HUES48 (cell line): ENCODE data around the gene TRPM7.
"Not testable (repeated sequence)": the region's sequence is repeated elsewhere in the genome, so short reads cannot be mapped to it uniquely, and the experiment has no call there.

Experiments used
- H3K27ac ChIP-seq: one replicate; pipeline ENCODE4 v1.7.0; 2013; ENCODE audit warnings: low read depth, low read length, inconsistent platforms
- H3K27me3 ChIP-seq: 2 replicates; pipeline ENCODE4 v1.6.1; 2013; ENCODE audit warnings: mild to moderate bottlenecking, low read length; ENCODE audit not compliant: control insufficient read depth, insufficient read depth
- H3K36me3 ChIP-seq: 2 replicates; pipeline ENCODE4 v1.6.1; 2013; ENCODE audit warnings: low read length; ENCODE audit not compliant: control insufficient read depth, insufficient read depth
- H3K4me1 ChIP-seq: 2 replicates; pipeline ENCODE4 v1.6.1; 2013; ENCODE audit warnings: mild to moderate bottlenecking, low read length; ENCODE audit not compliant: control insufficient read depth, insufficient read depth
- H3K4me3 ChIP-seq: 2 replicates; pipeline ENCODE4 v1.5.1; 2013; ENCODE audit warnings: mild to moderate bottlenecking, low read depth, low read length
- H3K9ac ChIP-seq: 2 replicates; pipeline ENCODE4 v1.6.1; 2013; ENCODE audit warnings: mild to moderate bottlenecking, low read depth, low read length, moderate library complexity
- H3K9me3 ChIP-seq: 2 replicates; pipeline ENCODE4 v1.6.1; 2013; ENCODE audit warnings: low read length; ENCODE audit not compliant: control insufficient read depth, insufficient read depth

Gene TRPM7

DNA sequence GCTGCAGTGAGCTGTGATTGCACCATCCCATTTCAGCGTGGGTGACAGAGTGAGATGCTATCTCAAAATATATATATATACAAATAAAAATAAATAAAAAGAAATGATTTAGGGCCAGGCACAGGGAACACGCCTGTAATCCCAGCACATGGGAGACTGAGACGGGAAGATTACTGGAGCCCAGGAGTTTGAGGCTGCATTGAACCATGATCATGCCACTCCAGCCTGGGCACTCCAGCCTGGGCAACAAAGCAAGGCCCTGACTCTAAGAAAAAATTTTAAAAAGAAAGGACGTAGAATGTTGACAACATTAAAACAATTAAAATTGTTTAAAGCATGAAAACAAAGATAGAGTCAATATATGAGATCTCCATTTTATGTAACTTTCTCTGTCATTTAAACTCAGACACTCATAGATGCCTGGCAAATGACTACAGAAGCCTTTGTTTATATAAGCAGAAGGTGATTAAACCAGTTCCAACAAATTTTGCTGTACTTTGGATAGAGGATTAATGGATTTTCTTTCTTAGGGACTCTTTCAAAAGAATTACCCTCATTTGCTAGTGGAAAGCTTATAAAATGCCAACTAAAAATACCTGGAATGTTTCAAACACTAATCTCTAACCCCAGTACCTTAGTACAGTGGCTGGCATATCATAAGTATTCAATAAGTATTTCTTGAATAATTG, 10.7 kb upstream of the TRPM7 start:
- Histone ChIP-seq H3K4me3 (no peak overlapping the region), H3K36me3 (no peaks in the 10 kb centered on the region), H3K9me3 (no peaks in the 10 kb centered on the region), H3K27me3 (no peaks in the 10 kb centered on the region), H3K9ac (no peak overlapping the region), H3K27ac (no peak overlapping the region), H3K4me1 (no peaks in the 10 kb centered on the region)

DNA sequence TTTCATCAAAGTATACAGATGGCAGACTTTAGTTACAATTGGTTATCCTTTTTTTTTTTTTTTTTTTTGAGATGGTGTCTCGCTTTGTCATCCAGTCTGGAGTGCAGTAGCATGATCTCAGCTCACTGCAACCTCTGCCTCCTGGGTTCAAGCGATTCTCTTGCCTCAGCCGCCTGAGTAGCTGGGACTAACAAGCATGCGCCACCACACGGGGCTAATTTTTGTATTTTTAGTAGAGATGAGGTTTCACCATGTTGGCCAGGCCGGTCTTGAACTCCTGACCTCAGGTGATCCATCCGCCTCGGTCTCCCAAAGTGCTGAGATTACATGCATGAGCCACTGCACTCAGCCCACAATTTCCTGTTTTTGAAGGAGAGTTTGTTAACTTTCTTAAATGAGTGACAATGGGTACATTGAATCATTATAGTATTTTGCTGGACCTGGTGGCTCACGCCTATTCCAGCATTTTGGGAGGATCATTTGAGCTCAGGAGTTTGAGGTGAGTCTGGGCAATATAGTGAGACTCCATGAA, 8.1 kb upstream of the TRPM7 start:
- not testable (repeated sequence) for H3K9ac ChIP-seq, H3K9me3 ChIP-seq, H3K36me3 ChIP-seq, H3K4me3 ChIP-seq, H3K27ac ChIP-seq, H3K27me3 ChIP-seq, H3K4me1 ChIP-seq

DNA sequence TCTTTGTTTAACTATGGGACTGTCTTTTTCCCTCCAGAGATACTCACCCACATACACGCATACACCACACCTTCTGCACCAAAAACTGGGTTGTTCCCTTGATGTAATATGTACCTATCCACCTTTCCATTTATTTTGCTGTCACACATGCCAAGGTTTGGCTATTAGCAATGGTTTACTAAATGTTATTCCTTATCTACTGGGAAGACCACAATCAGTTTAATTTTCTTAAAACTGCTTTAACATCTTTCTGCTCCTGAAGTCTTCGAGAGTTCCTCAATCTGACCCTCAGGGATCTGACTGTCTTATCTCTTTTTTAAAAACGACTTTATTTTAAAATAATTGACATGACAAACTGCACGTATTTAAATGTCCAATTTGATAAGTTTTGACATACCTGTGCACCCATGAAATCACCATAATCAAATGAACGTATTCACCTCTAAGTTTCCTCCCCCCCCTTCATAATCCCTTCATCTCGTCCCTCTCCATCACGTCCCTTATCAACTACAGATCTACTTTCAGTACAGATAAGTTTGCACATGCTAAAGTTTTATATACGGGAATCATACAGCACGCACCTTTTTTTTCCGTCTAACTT, 805 bp upstream of the TRPM7 start:
- Histone ChIP-seq H3K4me1 (peaks cover 3% of the 10 kb centered on the region), H3K9me3 (no peaks in the 10 kb centered on the region), H3K27ac (peak overlapping the region; percentile 96), H3K9ac (peak overlapping the region; percentile 83), H3K4me3 (peak overlapping the region; percentile 91), H3K36me3 (0 out of 2 replicates have a peak, but pooled peaks cover 2% of the 10 kb centered on the region), H3K27me3 (no peaks in the 10 kb centered on the region)

DNA sequence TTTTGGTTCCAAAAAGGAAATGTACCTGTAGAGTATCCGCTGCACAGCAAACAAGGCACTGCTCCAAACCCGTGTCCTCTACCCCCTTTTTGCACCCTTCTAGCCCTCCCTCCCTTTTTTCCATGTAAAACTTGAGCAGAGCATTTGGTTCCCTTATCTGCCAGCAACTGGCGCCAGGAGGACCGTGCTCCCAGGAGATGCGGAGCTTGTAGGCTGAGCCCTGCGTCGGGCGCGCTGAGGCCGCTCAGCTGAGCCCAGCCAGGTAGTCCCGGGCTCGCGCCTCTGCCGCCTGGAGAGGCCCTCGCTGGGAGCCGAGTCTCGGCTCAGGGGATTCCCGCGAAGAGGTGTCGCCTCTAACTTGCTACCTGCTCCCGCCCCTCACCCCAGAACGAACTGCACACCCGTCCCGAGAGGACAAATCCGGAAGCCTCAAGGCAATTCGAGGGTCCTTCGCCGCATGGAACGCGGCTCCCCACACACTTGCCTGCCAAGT, 575 bp downstream of the TRPM7 start:
- peak overlapping the region; percentile 96 for H3K27ac ChIP-seq

DNA sequence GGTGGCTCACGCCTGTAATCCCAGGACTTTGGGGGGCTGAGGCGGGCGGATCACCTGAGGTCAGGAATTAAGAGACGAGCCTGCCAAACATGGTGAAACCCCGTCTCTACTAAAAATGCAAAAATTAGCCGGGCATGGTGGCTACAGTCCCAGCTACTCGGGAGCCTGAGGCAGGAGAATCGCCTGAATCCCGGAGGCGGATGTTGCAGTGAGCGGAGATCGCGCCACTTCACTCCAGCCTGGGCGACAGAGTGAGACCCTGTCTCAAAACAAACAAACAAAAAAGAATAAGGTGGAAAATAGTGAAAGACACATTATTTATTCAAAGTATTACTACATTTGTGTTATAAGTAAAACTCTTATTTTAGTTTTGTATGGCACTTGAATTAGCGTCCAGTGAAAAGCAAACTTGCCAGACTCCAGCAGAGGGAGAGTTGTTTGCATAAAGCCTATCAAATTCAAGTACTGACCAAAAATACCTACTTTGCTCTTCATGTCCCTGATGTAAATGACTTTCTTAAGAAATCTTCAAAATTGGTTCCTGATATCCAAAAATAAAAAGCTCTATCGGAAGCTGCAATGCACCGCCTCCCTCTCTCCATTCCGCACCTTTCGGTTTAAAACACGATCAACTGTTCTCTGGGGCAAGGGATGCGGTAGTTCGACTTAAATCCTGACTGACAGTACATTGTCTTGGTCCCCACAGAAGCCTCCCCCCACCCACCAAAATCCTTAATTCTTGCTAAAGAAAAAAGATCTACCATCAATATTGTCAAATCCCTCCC, 1.2 kb downstream of the TRPM7 start:
- Histone ChIP-seq H3K4me3 (peak overlapping the region; percentile 91), H3K9me3 (no peaks in the 10 kb centered on the region), H3K4me1 (peaks cover 3% of the 10 kb centered on the region), H3K36me3 (0 out of 2 replicates have a peak, but pooled peaks cover 2% of the 10 kb centered on the region), H3K9ac (peak overlapping the region; percentile 83), H3K27ac (peak overlapping the region; percentile 96), H3K27me3 (no peaks in the 10 kb centered on the region)

More for the DNA sequence above, 575 bp downstream of the TRPM7 start:
- H3K4me1 ChIP-seq: peaks cover 3% of the 10 kb centered on the region
- H3K27me3 ChIP-seq: no peaks in the 10 kb centered on the region
- no peaks in the 10 kb centered on the region for H3K9me3 ChIP-seq
- peak overlapping the region; percentile 91 for H3K4me3 ChIP-seq
- H3K36me3 ChIP-seq: 0 out of 2 replicates have a peak, but pooled peaks cover 2% of the 10 kb centered on the region
- peak overlapping the region; percentile 83 for H3K9ac ChIP-seq

DNA sequence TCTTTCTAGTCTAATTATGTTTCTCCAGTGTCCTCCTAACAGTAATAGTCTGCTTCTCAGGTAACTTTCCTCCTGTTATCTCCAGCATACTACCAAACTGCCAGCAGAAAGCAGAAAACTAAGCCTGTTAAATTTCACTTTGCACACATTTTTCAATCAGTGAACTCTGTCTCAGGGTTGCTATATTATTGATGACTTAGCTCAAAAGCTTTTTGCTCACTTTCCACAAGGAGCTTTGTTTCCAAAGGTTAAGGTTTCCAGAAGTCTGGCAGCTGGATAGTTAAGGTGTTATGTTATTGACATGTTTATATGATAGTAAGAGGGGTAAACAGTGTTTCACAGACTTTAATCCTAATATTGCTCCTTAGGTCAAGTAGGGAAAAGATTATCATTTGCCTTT, 5.1 kb downstream of the TRPM7 start:
- no peaks in the 10 kb centered on the region for H3K9me3 ChIP-seq
- 0 out of 2 replicates have a peak, but pooled peaks cover 2% of the 10 kb centered on the region for H3K36me3 ChIP-seq
- no peak overlapping the region for H3K4me3 ChIP-seq
- no peak overlapping the region for H3K27ac ChIP-seq
- H3K4me1 ChIP-seq: peaks cover 3% of the 10 kb centered on the region; the same call in 1 of the 2 replicates
- no peak overlapping the region for H3K9ac ChIP-seq
- no peaks in the 10 kb centered on the region for H3K27me3 ChIP-seq

DNA sequence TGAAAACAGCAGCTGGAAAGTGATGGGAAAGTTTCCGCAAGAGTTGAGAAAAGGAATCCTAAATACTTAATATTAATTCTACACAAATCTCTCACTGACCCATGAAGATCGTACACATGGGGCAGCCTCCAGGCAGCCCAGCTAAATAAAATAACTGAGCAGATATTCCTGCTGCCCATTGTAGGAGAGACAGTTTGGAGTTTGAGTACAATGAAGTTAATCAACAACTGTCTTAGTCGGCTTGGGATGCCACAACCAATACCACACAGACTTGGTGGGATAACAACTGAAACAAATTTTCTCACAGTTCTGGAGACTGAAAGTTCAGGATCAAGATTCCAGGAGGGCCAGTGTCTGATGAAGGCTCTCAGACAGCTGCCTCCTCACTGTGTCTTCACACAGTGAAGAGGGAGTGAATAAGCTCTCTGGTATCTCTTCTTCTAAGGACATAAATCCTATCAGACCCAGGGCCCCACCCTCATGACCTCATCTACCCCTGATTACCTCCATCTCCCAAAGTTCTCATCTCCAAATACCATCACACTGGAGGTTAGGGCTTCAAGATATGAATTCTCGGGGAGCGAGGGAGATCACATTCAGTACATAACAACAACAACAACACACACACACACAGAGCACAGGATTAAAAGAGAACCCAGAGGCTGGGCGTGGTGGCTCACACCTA, 9.7 kb downstream of the TRPM7 start:
- Histone ChIP-seq H3K36me3 (peaks cover 11% of the 10 kb centered on the region; the same call in 1 of the 2 replicates), H3K27ac (peak overlapping the region; percentile 57), H3K27me3 (no peaks in the 10 kb centered on the region), H3K9ac (no peak overlapping the region), H3K9me3 (no peaks in the 10 kb centered on the region), H3K4me1 (no peaks in the 10 kb centered on the region), H3K4me3 (no peak overlapping the region)

DNA sequence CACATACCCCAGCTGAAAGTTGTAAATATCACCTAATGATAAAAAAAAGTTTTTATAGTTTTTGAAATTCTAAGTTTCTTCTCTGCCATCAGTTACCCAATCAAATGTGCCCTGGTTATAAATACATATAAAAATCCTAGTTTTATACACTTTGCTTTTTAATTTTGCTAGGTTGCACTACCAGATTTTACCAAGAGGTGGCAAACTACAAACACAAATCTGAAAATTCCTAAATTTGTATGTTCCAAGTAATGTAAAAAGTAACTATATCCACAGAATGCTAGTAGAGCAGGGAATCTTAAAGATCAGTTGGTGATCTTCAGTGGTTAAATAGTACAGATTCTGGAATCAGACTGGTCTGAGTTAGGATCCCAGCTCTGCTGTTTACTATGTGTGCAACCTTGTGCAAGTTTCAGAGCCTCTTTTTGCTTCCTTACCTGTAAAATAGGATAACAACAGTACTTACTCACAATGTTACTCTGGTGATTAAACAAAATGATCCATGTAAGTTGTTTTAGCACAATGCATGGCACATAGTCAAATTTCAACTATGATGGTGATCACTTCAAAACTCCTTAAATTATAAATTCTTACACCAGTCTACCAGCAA, 11.0 kb downstream of the TRPM7 start:
- no peaks in the 10 kb centered on the region for H3K9me3 ChIP-seq
- no peak overlapping the region for H3K4me3 ChIP-seq
- no peak overlapping the region for H3K27ac ChIP-seq
- H3K9ac ChIP-seq: no peak overlapping the region
- no peaks in the 10 kb centered on the region for H3K27me3 ChIP-seq
- no peaks in the 10 kb centered on the region for H3K4me1 ChIP-seq
- H3K36me3 ChIP-seq: peaks cover 11% of the 10 kb centered on the region; the same call in 1 of the 2 replicates

DNA sequence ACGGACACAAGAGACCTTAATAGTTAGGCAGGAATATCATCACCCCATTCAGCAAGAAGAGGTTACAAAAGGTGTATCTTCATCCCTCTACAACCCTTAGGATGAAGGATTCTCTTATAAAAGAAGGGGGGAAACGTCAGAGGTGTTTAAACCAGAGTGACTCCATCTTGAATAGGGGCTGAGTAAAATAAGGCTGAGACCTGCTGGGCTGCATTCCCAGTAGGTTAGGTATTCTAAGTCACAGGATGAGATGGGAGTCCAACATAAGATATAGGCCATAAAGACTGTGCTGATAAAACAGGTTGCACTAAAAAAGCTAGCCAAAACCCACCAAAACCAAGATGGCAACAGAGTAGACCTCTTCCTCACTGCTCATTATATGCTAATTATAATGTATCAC, 16.5 kb downstream of the TRPM7 start:
- no peak overlapping the region for H3K27ac ChIP-seq
- H3K4me1 ChIP-seq: no peaks in the 10 kb centered on the region
- no peaks in the 10 kb centered on the region for H3K27me3 ChIP-seq
- peaks cover 16% of the 10 kb centered on the region for H3K36me3 ChIP-seq
- no peak overlapping the region for H3K9ac ChIP-seq
- no peaks in the 10 kb centered on the region for H3K9me3 ChIP-seq
- no peak overlapping the region for H3K4me3 ChIP-seq

DNA sequence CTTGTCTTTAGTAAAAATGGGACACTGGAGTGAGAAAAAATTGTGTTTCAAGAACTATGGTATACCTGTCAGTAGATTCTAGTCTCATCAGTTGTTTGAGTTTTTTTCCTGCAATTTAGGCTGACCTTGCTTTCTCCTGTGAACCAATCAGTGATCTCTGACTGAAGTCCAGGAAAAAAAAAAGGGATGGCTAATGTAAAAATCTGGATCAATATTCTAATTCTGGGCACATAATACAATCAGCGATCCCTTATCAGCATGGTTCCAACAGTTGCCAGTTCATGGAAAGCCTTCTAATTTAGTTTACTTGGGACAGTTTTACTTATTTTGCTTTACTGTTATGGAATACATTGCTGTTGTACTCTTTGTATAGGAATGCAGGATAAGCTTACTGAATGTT, 17.0 kb downstream of the TRPM7 start:
- no peak overlapping the region for H3K27ac ChIP-seq
- H3K4me3 ChIP-seq: no peak overlapping the region
- peaks cover 16% of the 10 kb centered on the region for H3K36me3 ChIP-seq
- H3K27me3 ChIP-seq: no peaks in the 10 kb centered on the region
- H3K9ac ChIP-seq: no peak overlapping the region
- H3K9me3 ChIP-seq: no peaks in the 10 kb centered on the region
- H3K4me1 ChIP-seq: no peaks in the 10 kb centered on the region
